Forelimb muscle (tissue), 1 donor: ENCODE results near the gene ZSWIM5. TPM values are rescaled to one million over a fixed set of nuclear protein-coding genes. Genes with fewer than 3 reads are reported as not detected.

ENCODE experiments used
- DNase-seq: peaks from one replicate; pipeline ENCODE4 v3.0.0-alpha.2; 2013; ENCODE audit warnings: low read depth
- polyA plus RNA-seq: library from polyadenylated mRNA; unstranded; fragments of 120-200 nt; gene quantifications from one replicate; pipeline ENCODE4 v1.2.1, GENCODE V29; 2013; ENCODE audit not compliant: insufficient read length

ZSWIM5 gene
- polyA plus RNA-seq, 1 donor = 0.57 TPM

DNA sequence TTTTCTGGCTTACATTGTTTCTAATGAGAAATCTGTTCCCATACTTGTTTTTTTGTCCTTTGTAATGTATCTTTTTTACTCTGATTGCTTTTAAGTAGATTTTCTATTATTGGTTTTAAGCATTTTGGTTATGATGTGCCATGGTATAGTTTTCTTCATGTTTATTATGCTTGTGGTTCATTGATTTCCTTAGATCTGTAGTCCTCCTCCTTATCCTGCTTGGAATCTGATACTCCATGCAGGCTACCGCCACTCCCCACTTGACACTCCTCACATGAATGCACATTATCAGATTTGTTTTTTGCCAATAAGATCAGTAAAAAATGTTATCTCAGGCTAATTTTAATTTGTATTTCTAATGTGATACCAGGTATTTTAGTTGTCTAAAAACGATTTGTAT, 173.6 kb downstream of the ZSWIM5 start:
- no peak for DNase-seq

DNA sequence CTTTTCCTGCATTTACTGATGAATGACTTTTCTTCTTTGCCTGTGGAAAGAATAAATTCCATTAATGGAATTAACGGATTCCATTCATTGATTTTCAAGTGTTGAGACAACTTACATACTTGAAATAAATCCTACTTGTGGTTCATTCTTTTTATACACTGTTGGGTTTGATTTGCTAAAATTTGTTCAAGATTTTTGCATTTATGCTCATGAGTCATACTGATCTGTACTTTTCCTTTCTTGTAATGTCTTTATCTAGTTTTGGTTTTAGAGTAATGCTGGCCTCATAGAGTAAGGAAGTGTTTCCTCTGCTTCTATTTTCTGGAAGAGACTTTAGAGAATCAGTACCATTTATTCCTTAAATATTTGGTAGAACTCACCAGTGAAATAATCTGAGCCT, 180.0 kb downstream of the ZSWIM5 start:
- no peak for DNase-seq

DNA sequence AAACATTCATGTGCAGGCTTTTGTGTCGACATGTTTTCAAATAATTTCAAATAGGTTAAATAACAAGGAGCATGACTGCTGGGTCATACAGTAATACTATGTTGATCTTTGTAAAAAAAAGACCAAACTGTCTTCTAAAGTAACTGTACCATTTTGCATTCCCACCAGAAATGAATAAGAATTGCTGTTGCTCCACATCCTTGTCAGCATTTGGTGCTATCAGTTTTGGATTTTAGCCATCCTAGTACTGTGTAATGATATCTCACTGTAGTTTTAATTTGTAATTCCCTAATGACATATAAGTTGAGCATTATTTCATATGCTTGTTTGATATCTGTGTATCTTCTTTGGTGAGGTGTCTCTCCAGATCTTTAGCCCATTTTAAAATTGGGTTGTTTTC, 182.7 kb downstream of the ZSWIM5 start:
- DNase-seq = no peak

DNA sequence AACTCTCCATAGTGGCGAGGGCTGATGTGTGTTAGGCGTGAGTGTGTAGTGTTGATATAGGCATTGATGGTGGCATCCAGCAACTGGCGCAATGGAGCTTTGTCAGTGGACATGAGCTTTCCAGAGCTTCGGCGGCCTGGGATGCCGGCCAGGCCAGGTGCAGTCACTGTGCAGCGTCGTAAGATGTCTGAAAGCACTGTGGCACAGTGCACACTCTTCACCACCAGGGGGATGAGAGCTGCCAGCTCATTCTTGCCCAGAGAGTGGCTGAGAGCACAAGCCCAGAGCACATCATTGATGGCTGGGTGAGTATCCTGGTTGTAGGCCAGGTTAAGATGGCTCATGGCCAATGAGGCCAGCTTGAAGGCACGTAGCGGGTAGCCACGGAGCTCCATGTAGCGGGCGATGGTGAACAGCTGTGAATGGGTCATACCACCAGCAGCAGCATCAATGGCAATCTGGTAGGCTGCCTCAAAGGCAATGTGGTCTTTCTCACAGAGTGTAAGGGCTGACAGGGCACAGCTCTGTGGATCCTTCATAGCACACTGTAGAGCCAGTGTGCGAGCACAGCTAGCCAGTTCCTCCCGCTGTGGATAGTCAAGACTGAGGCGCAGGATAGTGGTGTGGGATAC, 187.7 kb downstream of the ZSWIM5 start:
- DNase-seq = no peak

DNA sequence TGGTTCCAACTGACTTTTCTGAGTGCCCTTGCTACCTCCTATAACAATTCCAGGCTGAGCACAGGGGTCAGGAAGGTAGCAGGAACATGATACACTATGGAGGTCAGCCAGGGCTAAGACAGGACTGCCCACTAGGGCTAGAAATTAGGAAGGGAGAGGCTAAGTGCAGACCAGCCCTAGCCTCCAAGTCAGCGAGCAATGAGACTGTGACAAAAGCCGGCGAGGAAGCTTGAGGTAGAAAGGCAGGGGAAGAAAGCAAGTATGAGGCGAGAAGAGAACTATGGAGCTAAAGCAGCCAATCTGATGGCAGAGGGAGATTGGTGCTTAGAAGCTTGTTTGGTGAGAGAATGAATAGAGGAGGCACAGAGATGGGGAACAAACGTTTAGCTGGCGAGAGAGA, 189.6 kb downstream of the ZSWIM5 start:
- DNase-seq = no peak

DNA sequence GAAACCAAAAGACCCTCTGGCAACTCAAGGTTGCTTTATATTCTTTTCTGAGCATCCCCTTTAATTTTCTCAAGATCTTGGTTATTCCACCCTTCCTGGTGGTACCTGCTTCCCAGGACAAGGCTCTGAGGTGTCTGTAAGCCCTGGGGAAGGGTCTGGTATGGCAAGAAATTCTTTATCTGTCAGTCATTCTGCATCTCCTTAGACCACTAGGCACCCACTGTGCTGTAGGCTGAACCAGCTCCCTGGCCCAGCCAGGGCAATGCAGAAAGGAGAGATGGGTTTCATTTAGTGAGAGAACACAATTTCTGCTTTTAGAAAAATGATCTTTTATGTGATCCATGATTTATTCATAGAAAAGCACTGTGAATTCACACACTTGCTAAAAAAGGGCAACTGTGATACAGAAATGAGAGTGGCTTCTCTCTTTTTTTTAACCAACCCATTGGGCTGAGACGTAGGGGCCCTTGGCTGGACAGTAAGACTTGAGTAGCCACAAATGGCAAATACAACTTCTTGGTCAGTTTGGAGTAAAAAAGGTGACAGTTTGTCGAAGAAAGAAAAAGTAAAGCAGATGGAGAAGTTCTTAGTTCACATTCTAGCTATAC, 190.2 kb downstream of the ZSWIM5 start:
- DNase-seq = no peak

DNA sequence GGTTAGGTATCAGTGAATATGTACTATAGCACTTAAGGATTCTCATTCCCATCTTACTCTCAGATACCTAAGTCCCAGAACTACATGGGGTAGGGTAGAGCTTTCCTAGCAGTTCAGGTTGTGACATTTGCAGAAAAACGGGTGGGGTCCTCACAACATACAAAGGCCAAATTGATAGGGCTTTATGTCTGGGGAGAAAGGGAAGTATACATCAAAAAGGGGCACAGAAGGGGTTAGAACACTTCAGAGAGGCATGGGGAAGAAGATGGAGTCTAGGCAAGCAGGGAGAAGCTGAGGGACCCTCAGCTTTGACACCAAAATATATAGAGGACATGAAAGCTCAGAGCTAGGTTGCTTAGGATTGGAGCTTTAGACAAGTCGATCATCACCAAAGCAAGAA, 190.7 kb downstream of the ZSWIM5 start:
- DNase-seq = no peak

DNA sequence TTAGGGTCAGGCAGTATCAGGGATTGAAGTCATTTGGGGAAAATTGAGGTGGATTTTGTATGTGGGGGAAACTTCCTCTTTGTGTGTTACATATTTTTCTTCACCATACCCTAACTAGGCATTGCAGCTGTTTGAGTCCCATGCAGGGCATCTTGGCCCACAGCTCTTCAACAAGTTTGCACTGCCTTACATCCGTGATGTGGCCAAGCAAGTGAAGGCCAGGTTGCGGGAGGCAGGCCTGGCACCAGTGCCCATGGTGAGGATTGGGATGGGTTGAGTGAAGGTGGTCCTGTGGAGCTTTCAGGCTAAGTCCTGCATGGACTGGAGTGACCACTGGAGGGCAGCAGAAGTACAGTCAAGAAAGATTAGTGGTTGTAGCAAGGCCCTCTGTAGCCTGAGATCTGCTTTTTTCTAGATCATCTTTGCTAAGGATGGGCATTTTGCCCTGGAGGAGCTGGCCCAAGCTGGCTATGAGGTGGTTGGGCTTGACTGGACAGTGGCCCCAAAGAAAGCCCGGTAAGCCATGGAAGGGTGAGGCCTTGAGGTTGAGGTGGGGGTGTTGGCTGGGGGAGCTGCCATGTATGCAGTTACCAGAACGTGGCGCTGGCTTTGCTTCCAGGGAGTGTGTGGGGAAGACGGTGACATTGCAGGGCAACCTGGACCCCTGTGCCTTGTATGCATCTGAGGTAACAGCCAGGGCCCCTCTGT, 191.9 kb downstream of the ZSWIM5 start:
- DNase-seq = peak; percentile 62

DNA sequence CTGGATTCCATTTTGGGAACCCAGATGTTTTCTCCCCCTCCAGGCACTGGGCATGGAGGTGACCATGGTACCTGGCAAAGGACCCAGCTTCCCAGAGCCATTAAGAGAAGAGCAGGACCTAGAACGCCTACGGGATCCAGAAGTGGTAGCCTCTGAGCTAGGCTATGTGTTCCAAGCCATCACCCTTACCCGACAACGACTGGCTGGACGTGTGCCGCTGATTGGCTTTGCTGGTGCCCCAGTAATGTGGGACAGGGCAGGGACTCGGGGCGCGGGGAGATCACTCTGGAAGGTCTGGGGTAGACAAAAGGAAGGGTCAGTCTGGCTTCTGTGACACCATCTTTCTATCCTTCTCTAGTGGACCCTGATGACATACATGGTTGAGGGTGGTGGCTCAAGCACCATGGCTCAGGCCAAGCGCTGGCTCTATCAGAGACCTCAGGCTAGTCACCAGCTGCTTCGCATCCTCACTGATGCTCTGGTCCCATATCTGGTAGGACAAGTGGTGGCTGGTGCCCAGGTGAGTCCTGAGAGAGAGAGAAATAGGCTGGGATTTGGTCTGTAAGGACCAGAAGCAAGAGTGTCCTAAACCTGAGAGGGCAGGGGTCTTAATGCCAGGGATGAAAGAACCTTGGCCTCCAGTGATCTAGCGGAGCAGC, 192.7 kb downstream of the ZSWIM5 start:
- no peak for DNase-seq

DNA sequence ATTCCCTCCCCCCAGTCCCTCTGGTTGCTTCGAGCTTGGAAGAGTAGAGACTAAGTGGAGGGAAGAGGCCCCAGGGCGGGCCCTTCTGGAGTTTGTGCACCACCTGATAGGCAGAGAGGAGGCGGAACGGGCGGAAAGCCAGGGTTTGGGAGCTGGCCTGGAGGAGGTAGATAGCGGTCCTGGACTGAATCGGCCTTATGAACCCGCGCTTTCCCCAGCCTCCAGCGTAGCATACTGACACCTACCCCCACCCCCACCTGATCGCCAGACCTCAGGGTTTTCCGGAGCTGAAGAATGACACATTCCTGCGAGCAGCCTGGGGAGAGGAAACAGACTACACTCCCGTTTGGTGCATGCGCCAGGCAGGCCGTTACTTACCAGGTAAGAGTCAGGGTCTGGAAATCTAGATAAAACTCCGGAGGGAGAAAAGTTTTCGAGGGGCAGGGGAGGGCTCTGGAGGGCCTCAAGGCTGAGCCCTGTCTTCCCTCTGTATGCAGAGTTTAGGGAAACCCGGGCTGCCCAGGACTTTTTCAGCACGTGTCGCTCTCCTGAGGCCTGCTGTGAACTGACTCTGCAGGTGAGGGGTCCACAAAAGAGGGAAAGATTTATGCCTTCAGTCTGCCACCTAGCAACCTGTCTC, 193.6 kb downstream of the ZSWIM5 start:
- no peak for DNase-seq

DNA sequence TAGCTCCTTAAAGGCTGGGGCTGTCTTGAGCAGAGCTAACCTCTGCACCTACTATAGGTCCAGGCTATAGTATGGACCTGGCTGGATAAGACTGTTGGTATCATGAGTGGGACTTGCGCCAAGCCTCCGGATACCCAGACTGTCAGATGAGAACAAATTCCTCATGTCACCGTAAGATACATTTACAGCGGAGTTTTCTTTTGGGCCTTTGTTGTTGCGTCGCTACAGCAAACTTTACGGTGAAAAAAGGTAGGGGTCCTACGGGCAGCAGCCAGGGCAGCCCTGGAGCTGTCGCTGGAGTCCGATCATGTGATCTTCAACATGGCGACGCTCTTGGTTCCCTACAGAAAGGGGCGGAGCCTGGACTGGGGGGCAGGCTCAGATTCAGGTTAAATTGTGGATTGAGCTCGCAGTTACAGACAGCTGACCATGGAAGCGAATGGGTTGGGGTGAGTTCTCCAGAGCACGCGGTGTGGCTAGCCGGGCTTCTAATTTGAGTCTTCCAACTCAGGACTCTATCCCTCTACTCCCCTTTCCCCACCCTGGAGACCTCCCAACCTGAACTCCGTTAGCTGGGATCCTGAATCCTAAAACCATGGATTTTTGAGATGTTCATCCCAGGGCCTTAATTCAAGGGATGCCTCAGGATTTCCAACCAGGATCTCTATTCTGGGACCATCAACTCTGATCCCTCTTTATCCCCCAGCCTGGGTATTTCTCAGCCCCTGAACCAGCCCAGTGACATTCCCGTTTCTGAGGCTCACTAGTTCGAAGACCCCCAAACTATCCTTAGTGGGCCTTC, 194.4 kb downstream of the ZSWIM5 start, which contains the start of gene UROD:
TSS of gene UROD (plus strand) at position 418 of the 802 bp plus-strand sequence. CDS start at position 430, 12 bp downstream.
- DNase-seq = peak; percentile 93

DNA sequence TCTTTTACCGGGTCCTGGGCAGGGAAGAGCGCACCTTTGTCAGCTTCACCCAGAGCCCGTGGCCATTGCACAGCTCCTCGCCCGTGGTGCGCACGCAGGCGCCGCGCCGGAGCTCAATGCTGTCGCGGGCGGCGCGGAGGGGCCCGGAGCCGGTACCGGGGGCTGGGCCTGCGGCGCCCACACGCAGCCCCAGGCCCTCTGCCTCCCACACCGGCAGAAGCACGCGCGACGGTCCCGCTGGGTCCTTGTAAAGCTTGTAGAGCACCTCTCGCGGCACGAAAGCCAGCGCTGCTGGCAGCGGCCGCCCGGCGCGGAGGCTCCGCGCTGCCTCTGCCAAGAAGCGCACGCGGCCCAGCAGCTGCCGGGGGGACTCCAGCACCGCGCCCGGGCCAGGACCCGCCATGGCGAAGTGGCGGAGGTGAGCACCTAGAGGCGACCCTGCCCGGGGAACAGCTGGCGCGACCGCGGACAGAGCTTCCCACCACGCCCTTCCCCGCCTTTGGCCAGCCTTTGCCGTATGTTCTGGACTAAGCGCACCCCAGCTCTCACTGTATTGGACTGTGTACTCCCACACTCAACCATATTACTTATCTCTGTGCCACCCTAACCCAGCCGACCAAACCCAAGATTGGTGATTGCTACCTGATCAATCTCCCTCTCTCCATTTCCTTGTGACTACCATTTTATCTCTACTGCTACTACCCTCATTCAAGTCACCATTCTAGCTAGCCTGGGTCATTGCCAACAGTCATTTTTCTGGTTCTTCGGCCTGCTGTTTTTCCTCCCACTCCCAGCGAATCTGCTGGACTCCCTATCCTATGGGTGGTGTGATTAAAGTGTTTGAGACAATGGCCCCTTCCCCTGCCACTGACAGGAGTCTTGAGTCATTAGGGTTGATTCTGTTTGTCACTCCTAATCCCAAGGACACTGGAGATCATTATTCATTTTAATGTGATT, 195.3 kb downstream of the ZSWIM5 start, which contains the start of gene HECTD3:
TSS of gene HECTD3 (minus strand) at position 470 of the 957 bp plus-strand sequence. CDS start at position 403, 67 bp downstream.
- no peak for DNase-seq

DNA sequence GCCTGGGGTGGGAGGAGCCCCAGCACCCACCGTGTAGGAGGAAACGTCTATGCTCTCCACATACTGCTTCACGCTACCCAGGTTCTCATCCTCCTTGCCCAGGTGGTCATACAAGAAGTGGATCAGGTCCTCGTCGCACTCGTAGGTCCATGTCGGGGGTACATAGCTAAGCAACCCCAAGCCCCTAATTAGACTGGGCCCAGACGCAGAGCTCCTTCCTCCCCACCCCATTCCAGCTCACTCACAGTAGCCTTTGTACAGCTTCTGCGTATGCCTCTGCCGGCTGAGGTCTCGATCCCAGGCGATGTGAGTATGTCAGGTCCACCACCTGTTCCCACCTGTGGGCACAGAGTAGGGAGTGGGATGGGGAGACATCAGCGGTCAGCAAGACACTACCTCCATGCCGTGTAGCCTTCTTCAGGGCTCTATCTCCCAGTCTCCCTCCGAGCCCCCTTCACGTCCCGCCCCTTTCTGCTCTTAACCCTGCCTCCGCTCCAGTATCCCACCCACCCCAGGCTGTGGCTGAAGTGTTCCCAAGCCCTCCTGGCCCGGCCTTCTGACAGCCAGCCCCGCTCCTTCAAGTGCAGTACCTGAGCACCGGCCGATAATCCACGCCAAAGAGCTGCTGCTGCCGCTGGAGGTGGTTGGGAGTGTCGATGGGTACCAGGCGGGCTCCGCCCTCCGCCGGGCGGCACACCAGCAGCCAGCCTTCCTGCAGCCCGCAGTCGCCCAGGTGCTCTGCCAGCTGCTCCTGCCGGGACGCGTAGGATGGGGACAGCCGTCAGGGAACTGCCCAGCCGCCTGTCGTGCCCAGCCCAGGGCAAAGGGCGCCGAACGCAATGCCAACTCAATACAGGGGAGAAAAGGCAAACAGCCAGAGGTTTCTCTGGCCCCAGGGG, 196.2 kb downstream of the ZSWIM5 start:
- DNase-seq = no peak

DNA sequence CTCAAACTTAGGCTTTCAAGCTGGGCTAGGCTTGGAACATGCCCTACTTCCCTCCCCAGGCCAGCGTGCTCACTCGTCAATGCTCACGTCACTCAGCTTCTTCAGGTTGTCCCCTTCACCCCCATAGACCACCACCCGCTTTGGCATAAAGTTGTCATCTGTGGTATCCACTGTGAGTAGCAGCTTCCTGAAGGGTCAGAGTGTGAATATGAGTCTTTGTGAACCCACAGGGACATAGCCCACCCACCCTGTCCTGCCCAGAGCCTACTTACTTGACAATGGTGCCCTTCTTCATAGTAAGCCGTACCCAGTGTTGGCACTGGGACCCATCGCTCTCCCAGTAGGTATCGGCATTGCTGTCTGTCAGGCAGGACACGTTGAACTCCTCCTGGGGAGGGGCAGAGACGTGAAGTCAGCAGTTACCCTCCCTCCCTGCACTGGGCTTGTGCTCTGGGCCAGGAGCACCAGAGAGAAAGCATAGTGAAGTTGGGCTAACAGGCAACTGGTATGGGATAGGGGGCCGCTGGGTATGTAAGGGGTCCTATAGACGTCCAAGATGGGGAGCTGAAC, 197.0 kb downstream of the ZSWIM5 start:
- DNase-seq = no peak

DNA sequence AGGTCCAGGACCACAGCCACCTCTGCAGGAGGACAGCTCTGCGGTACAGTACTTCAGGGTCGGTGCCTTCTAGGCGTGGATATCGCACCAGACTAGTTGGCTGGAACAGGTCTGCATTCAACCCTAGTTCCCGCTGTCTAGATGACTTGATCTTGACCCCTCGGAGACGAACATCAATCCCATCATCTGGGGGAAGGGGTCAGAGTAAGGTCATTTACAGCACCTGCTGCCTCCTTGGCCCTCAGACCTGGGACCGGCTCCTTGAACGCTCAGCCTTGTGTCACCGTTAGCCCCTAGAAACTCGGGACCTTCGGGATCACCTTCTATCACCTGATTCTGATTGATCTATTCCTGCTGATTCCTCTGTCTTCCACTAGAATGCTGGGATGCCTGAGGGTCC, 197.9 kb downstream of the ZSWIM5 start:
- no peak for DNase-seq

DNA sequence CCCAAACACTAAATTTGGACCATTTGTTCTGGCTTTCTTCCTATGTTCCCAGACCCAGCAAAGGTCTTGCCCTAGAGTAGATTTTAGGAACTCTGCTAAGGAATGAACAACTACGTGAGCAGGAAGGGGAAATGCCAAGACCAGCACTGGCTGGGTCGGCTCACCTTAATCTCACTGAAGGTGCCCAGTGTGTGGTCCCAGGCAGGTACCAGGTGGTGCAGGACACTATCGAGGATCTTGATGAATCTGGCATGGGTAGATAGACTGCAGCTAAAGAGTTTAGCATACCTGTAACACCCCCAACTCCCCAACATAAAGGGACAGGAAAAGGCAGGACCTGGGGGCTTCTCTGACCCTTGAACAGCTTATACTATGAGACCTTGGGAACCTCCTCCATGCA, 198.3 kb downstream of the ZSWIM5 start:
- DNase-seq = no peak

DNA sequence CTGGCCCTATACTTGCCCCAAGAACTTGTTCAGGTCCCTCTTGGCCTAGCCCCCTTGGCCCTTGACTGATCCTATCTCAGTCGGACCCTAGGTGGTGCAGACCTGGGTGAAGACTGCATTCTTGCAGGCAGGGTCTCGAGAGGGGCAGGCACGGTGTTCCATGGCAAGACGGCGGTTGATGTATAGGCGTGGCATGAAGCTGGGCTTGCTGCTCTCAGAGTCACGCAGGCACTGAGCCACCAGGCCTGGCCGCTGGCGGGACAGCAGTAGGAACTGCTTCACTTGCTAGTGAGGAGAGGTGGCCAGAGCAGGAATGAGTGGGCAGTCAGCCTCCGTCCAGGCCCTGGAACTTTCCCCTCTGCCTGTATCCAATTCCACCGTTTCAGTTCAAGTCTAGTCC, 199.1 kb downstream of the ZSWIM5 start:
- DNase-seq = no peak

DNA sequence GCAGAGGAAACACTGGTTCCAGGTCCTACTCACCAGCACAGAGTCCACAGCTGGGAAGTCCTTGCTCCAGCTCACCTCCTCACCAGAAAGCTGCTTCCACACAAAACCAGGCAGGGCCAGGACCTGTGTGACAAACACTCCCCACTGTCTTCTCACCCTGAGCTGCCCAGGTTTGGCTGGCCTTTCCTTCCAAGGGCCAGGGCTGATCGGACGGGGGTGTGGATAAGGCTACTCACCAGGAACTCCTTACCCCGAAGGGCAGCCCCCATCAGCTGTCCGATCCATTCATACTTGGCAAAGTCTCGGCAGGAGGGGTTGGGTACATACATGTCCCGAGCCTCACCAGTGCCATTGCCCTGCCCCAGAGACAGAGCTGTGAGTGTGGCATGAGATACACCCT, 200.6 kb downstream of the ZSWIM5 start:
- DNase-seq = no peak
